GM12891 (cell line): ENCODE data around the gene RSL24D1.

Experiments
- PAX5 ChIP-seq: IDR thresholded peaks from 2 replicates; pipeline ENCODE4 v1.6.1; 2011; ENCODE audit warnings: low read length, moderate library complexity, mild to moderate bottlenecking; ENCODE audit not compliant: insufficient read depth, severe bottlenecking
- POLR2A ChIP-seq: IDR thresholded peaks from 2 replicates; pipeline ENCODE4 v1.6.1; 2011; ENCODE audit warnings: low read depth, low read length, control low read depth
- POLR2AphosphoS5 ChIP-seq: IDR thresholded peaks from 2 replicates; pipeline ENCODE4 v1.6.1; 2011; ENCODE audit warnings: low read depth, low read length, control low read depth
- POU2F2 ChIP-seq: IDR thresholded peaks from 2 replicates; pipeline ENCODE4 v1.6.1; 2011; ENCODE audit warnings: low read depth, mild to moderate bottlenecking, control low read depth, low read length, moderate library complexity
- SPI1 ChIP-seq: IDR thresholded peaks from 2 replicates; pipeline ENCODE4 v1.6.1; 2011; ENCODE audit warnings: low read depth, low read length, control low read depth

DNA sequence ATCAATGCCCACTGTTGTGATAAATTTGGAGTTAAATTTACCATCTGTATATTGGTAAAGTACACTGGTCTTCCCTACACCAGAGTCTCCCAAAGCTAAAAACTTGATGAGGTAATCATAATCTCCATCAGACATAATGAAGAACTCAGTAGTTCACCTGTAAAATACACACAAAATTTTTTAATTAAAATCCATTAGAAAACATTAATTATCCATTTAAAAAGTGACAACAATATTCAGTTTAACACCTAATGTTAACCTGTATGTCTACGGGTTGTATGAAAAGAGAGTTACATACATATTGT, 38.0 kb upstream of the RSL24D1 start:
- TF ChIP-seq PAX5 = no peak
- no peak for TF ChIP-seq POLR2A
- no peak for TF ChIP-seq POLR2AphosphoS5
- TF ChIP-seq POU2F2 = no peak
- no peak for TF ChIP-seq SPI1
